ENCODE data around the gene CD247.
"Not testable (repeated sequence)": the region's sequence is repeated elsewhere in the genome, so short reads cannot be mapped to it uniquely, and the experiment has no call there.

CD247 gene

DNA sequence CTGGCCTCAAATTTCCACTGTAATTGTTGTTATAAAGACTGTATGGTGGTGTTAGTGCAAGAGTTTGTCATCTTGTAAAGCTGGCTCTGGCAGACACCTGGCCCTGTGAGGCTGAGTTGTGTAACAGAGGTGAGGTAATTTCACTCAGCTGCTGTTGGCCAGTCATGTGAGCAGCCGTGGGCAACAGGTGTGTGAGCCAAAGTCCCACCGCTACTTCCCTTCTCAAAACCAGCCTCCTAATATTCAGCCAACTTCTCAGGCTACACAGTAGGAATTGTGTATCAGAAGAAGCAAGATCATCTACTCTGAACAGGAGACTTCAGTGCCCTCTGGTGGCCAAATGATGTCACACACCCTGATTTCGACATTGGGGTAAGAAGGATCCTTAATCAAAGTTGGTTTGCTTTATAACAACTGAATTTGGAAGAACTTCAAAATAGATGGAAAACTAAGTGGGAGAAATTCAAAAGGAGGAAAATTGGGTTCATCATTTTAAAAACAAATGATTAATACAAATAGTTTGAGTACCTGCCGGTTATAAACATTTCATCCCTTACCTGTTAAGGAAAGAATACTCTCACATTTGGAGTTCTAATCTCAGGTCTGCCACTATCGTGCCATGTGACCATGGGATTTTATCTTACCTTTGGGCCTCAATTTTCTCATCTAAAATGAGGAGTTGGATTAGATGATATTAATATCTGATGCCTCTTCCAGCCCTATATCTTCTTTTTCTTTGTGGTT lies 37.8 kb upstream of the CD247 start:
- H3K27ac ChIP-seq: no peak overlapping the region
- TF ChIP-seq FOXP2 (optimal IDR thresholded peaks at IDR 0.05; ENCODE audit: control extremely low read depth, extremely low read length, insufficient read depth) (no peak), EZH2 (IDR thresholded peaks at IDR 0.05) (no peak), POLR2AphosphoS5 (IDR thresholded peaks at IDR 0.05; ENCODE audit: borderline replicate concordance, low read depth, low read length) (no peak)
- H3K4me3 ChIP-seq: no peak overlapping the region
- H3K36me3 ChIP-seq (ENCODE audit: insufficient read depth, low read length): no peaks in the 10 kb centered on the region
- DNase-seq (ENCODE audit: low read depth, low spot score): peak; percentile 67
- H3K9me3 ChIP-seq (ENCODE audit: low read depth, low read length): no peaks in the 10 kb centered on the region
- H3K9ac ChIP-seq (ENCODE audit: insufficient read length): no peak overlapping the region

DNA sequence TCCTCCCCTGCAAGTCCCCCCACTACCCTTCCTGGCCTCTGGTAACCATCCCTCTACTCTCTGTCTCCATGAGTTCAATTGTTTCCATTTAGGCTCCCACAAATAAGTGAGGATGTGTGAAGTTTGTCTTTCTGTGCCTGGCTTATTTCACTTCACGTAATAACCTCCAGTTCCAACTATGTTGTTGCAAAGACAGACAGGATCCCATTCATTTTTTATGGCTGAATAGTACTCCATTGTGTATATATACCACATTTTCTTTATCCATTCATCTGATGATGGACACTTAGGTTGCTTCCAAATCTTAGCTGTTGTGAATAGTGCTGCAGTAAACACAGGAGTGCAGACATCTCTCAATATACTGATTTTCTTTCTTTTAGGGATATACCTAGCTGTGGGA lies 36.7 kb upstream of the CD247 start:
- not testable (repeated sequence) for H3K9me3 ChIP-seq (ENCODE audit: low read depth, low read length); H3K27ac ChIP-seq; H3K4me3 ChIP-seq; H3K36me3 ChIP-seq (ENCODE audit: insufficient read depth, low read length); DNase-seq (ENCODE audit: low read depth, low spot score); H3K9ac ChIP-seq (ENCODE audit: insufficient read length)

- Histone ChIP-seq H3K9ac (ENCODE audit: insufficient read length) (peak overlapping the region; percentile 38), H3K27ac (no peak overlapping the region), H3K9me3 (ENCODE audit: low read depth, low read length) (no peaks in the 10 kb centered on the region), H3K4me3 (peak overlapping the region; percentile 89), H3K36me3 (ENCODE audit: insufficient read depth, low read length) (no peaks in the 10 kb centered on the region)
- DNase-seq (ENCODE audit: low read depth, low spot score): no peak
- TF ChIP-seq EZH2 (IDR thresholded peaks at IDR 0.05) (no peak), FOXP2 (optimal IDR thresholded peaks at IDR 0.05; ENCODE audit: control extremely low read depth, extremely low read length, insufficient read depth) (no peak), POLR2AphosphoS5 (IDR thresholded peaks at IDR 0.05; ENCODE audit: borderline replicate concordance, low read depth, low read length) (no peak)
Measured at GRCh38 chr1:167554028-167554779, 35.9 kb upstream of the CD247 start.

GRCh38 chr1:167553136-167554027 lies 35.1 kb upstream of the CD247 start, which contains the start of gene CREG1:
TSS of gene CREG1 (minus strand) at chr1:167553762.
- DNase-seq (ENCODE audit: low read depth, low spot score): no peak
- H3K27ac ChIP-seq: no peak within 1 kb of the TSS
- peak within 1 kb of the TSS; percentile 67 for H3K9ac ChIP-seq (ENCODE audit: insufficient read length)
- no peaks in the 10 kb centered on the region for H3K9me3 ChIP-seq (ENCODE audit: low read depth, low read length)
- no peaks in the 10 kb centered on the region for H3K36me3 ChIP-seq (ENCODE audit: insufficient read depth, low read length)
- peak; percentile 48; the same call in 1 of the 2 replicates for TF ChIP-seq POLR2AphosphoS5 (IDR thresholded peaks at IDR 0.05; ENCODE audit: borderline replicate concordance, low read depth, low read length)
- TF ChIP-seq FOXP2 (optimal IDR thresholded peaks at IDR 0.05; ENCODE audit: control extremely low read depth, extremely low read length, insufficient read depth): no peak
- peak within 1 kb of the TSS; percentile 89 for H3K4me3 ChIP-seq

GRCh38 chr1:167551362-167551761 lies 33.0 kb upstream of the CD247 start:
- H3K4me3 ChIP-seq: no peak overlapping the region
- no peak overlapping the region for H3K27ac ChIP-seq
- TF ChIP-seq EZH2 (IDR thresholded peaks at IDR 0.05) (no peak), FOXP2 (optimal IDR thresholded peaks at IDR 0.05; ENCODE audit: control extremely low read depth, extremely low read length, insufficient read depth) (no peak)
- H3K36me3 ChIP-seq (ENCODE audit: insufficient read depth, low read length): no peaks in the 10 kb centered on the region
- H3K9ac ChIP-seq (ENCODE audit: insufficient read length): no peak overlapping the region
- no peaks in the 10 kb centered on the region for H3K9me3 ChIP-seq (ENCODE audit: low read depth, low read length)
- DNase-seq (ENCODE audit: low read depth, low spot score): no peak

DNA sequence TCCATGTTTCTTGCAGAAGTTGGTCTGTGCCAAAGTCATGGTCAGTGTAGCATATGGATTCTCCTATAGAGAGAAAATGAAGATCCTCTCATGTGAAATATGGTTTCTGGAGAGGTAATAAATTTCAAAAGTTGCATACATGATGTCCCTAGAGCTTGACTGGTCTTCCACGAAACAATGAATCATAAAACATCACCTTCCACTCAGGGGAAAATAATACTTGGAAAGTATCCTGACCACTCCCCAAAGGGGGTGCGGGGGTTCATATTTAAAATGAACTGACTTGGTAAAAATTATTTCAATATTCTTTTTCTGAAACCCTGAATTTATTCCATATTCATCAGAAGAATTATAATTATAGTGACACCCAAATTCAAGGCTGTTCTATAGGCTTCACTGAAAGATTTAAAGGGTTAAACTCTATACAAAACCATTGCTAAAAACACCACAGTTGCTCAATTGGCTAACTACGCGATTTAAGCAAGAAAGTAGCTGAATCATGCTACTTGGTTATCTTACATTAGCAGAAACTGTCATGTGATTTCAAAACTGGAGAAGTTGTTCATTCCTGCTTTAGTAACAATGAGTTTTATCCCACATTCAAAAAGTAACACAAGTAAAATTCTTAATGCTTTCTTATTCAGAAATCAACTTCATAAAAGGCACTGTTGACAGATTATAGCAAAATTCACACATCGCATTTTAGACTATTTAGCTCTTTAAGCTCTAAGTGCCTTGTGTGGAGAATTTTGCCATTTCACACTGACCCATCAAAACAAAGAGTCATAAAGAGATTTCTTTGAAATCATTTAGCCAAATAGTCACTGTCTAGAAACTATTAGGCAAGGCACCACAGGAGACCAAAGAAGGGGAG lies 30.0 kb upstream of the CD247 start:
- no peaks in the 10 kb centered on the region for H3K36me3 ChIP-seq (ENCODE audit: insufficient read depth, low read length)
- TF ChIP-seq EZH2 (IDR thresholded peaks at IDR 0.05) (no peak), POLR2AphosphoS5 (IDR thresholded peaks at IDR 0.05; ENCODE audit: borderline replicate concordance, low read depth, low read length) (no peak), FOXP2 (optimal IDR thresholded peaks at IDR 0.05; ENCODE audit: control extremely low read depth, extremely low read length, insufficient read depth) (no peak)
- peak overlapping the region; percentile 1; the same call in 1 of the 2 replicates for H3K4me3 ChIP-seq
- DNase-seq (ENCODE audit: low read depth, low spot score): no peak
- H3K27ac ChIP-seq: peak overlapping the region; percentile 2; the same call in 1 of the 2 replicates
- H3K9ac ChIP-seq (ENCODE audit: insufficient read length): no peak overlapping the region
- no peaks in the 10 kb centered on the region for H3K9me3 ChIP-seq (ENCODE audit: low read depth, low read length)

GRCh38 chr1:167546935-167547334 lies 28.6 kb upstream of the CD247 start:
- no peaks in the 10 kb centered on the region for H3K36me3 ChIP-seq (ENCODE audit: insufficient read depth, low read length)
- DNase-seq (ENCODE audit: low read depth, low spot score): no peak
- H3K9ac ChIP-seq (ENCODE audit: insufficient read length): no peak overlapping the region
- H3K4me3 ChIP-seq: no peak overlapping the region
- no peak overlapping the region for H3K27ac ChIP-seq
- TF ChIP-seq EZH2 (IDR thresholded peaks at IDR 0.05) (no peak), POLR2AphosphoS5 (IDR thresholded peaks at IDR 0.05; ENCODE audit: borderline replicate concordance, low read depth, low read length) (no peak), FOXP2 (optimal IDR thresholded peaks at IDR 0.05; ENCODE audit: control extremely low read depth, extremely low read length, insufficient read depth) (no peak)
- no peaks in the 10 kb centered on the region for H3K9me3 ChIP-seq (ENCODE audit: low read depth, low read length)

All from SK-N-MC (cell line).